ENCODE results near the gene DIDO1.

DIDO1 gene

DNA sequence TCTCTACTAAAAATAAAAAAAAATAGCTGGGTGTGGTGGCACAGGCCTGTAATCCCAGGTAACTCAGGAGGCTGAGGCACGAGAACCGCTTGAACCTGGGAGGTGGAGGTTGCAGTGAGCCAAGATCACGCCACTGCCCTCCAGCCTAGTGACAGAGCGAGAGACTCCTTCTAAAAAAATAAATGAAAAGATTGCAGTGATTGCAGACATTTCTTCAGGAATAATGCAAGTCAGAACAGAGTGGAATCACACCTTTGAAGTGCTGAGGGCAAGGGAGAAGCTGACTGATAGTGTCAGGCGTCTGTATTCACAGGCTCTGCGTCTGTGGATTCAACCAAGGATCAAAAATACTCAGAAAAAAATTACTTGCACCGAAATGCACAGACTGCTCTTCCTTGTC lies 62.1 kb downstream of the DIDO1 start:
- no peak overlapping the region for H3K4me3 ChIP-seq (replicated peaks; ENCODE audit: low read depth, low read length)
- DNase-seq (ENCODE audit: low read depth): no peak
- TF ChIP-seq, protein P1, sequence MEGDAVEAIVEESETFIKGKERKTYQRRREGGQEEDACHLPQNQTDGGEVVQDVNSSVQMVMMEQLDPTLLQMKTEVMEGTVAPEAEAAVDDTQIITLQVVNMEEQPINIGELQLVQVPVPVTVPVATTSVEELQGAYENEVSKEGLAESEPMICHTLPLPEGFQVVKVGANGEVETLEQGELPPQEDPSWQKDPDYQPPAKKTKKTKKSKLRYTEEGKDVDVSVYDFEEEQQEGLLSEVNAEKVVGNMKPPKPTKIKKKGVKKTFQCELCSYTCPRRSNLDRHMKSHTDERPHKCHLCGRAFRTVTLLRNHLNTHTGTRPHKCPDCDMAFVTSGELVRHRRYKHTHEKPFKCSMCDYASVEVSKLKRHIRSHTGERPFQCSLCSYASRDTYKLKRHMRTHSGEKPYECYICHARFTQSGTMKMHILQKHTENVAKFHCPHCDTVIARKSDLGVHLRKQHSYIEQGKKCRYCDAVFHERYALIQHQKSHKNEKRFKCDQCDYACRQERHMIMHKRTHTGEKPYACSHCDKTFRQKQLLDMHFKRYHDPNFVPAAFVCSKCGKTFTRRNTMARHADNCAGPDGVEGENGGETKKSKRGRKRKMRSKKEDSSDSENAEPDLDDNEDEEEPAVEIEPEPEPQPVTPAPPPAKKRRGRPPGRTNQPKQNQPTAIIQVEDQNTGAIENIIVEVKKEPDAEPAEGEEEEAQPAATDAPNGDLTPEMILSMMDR (IDR thresholded peaks at IDR 0.05; ENCODE audit: low read length, missing control alignments): no peak

DNA sequence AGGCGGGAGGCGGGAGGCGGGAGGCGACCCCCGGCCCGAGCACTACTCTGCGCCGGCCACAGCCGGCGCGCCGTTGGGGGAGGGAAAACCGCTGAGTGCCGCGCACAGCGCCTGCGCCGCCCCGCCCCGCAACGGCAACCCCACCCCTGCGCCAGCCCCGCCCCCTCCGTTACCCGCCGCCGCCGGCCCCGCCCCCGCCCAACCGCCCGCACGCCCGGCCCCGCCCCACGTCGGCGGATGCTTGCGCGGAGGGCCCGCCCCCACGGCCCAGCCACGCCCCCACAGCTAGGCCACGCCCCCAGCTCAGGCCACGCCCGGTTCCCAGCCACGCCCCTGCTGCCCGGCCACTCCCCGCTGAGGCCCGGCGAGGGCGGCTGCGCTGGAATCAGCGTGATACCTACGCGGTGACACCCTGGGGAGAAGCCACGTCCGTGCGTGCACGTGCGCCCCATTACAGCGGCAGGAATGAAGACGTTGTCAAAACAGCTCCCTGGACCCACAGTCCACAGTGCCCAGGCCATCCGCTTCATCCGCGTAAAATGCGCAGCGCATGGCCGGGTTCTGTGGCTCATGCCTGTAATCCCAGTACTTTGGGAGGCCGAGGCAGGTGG lies 64.5 kb downstream of the DIDO1 start, which contains the start of gene TCFL5:
TSS of gene TCFL5 (minus strand) at position 97 of the 611 bp plus-strand sequence. CDS start 152 bp downstream, outside the sequence.
- H3K4me3 ChIP-seq (replicated peaks; ENCODE audit: low read depth, low read length): peak within 1 kb of the TSS; percentile 56
- peak; percentile 89 for DNase-seq (ENCODE audit: low read depth)
- TF ChIP-seq, protein P1 (IDR thresholded peaks at IDR 0.05; ENCODE audit: low read length, missing control alignments): no peak

- DNase-seq (ENCODE audit: low read depth): no peak
- TF ChIP-seq, protein P1 (IDR thresholded peaks at IDR 0.05; ENCODE audit: low read length, missing control alignments): no peak
- H3K4me3 ChIP-seq (replicated peaks; ENCODE audit: low read depth, low read length): peak overlapping the region; percentile 56
Measured at GRCh38 chr20:62860924-62861691, 65.2 kb downstream of the DIDO1 start.

DNA sequence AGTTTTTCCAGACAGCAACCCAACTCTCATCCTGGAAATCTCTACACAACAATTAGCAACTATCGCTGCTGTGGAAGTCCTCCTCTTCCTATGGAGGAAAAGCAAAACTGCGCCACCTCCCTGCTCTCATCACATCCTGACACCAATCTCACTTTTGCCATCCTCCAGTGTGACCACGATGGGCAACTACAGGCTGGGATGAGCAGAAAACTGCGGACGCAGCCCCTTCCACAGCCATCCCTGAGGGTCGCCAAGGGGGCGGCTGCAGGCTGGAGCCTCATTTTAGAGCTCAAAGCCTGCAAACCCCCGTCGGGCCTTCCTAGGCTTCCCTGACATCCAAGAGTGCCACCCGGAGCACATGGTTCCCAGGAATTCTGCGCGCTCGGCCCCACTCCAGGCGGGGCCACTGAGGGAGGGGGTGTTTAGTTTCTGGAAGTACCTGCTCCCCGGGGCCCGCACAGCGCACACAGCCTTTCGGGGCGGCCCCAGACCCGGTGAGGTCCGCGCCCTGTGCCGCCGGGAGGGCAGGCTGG lies 65.8 kb downstream of the DIDO1 start:
- peak overlapping the region; percentile 56 for H3K4me3 ChIP-seq (replicated peaks; ENCODE audit: low read depth, low read length)
- peak; percentile 39 for DNase-seq (ENCODE audit: low read depth)
- TF ChIP-seq, protein P1 (IDR thresholded peaks at IDR 0.05; ENCODE audit: low read length, missing control alignments): peak; percentile 26

GRCh38 chr20:62859721-62860120 lies 66.6 kb downstream of the DIDO1 start:
- DNase-seq (ENCODE audit: low read depth): no peak
- TF ChIP-seq, protein P1 (IDR thresholded peaks at IDR 0.05; ENCODE audit: low read length, missing control alignments): no peak
- H3K4me3 ChIP-seq (replicated peaks; ENCODE audit: low read depth, low read length): peak overlapping the region; percentile 56

DNA sequence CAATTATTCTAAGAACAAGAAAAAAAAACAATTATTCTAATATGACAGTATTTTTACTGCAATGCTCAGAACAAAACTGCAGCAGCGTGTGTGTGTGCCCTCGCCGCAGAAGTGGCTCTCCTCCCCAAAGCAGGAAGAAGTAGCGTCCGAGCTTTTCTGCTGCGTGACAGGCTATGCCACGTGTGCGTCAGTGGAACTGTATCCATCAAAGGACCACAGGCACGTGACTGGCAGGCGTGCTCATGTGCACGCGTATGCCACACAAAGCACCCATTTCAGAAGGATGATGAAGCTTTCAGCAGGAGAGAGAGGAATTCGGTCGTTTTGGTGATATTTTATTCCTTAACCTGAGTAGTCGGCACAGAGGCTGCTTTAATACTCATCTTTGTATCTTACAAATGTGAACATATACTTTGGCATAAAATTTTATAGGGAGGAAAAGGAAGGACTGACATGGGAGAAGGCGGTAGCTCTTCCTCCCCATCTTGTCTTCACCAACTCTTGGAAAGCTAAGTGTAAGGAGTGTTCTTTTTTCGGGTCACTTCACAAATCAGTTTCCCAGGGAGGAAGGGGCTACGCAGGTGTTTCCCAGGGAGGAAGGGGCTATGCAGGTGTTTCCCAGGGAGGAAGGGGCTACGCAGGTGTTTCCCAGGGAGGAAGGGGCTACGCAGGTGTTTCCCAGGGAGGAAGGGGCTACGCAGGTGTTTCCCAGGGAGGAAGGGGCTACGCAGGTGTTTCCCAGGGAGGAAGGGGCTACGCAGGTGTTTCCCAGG lies 68.1 kb downstream of the DIDO1 start:
- no peak overlapping the region for H3K4me3 ChIP-seq (replicated peaks; ENCODE audit: low read depth, low read length)
- TF ChIP-seq, protein P1 (IDR thresholded peaks at IDR 0.05; ENCODE audit: low read length, missing control alignments): no peak
- DNase-seq (ENCODE audit: low read depth): no peak
